T47D (cell line): ENCODE data around the gene NARF.
"Not testable (repeated sequence)": the region's sequence is repeated elsewhere in the genome, so short reads cannot be mapped to it uniquely, and the experiment has no call there.

Source experiments
- DNase-seq, 2 experiments: peaks; one replicate each; pipeline versions ENCODE4 v3.0.0 to v3.0.0-alpha.2; 2011 to 2012; ENCODE audit warnings: low read depth in 1 of 2, low spot score in 1 of 2
- JUND ChIP-seq: IDR thresholded peaks from 2 replicates; pipeline ENCODE4 v1.6.1; 2012; ENCODE audit warnings: low read depth
- in situ Hi-C: cut with HindIII; loops from 2 replicates; pipeline ENCODE4 v1.10.0; 2016; ENCODE audit warnings: low sequenced_read_pairs, low pct_unique_long_range_greater_than_20kb

NARF gene

GRCh38 chr17:82458179-82458884 lies at the start of gene NARF:
Gene NARF, plus strand, starts transcription at chr17:82458741. Its CDS starts 63 bp downstream, at chr17:82458804.
- no peak for TF ChIP-seq JUND
- in situ Hi-C loops = no loop called here
- DNase-seq = peak; percentile 100

- in situ Hi-C loops = no loop called here
- TF ChIP-seq JUND = no peak
- DNase-seq = no peak
These were observed 49.6 kb upstream of the NARF start for GRCh38 chr17:82408938-82409318.

- in situ Hi-C loops = loop anchor here (10.0 kb wide), 1 partner anchor 65 kb away; no protein-coding TSS in a partner anchor
- TF ChIP-seq JUND = no peak
- DNase-seq = no peak
These were observed 48.4 kb upstream of the NARF start for GRCh38 chr17:82410014-82410716.

- in situ Hi-C loops = loop anchor here (10.0 kb wide), 1 partner anchor 67 kb away; no protein-coding TSS in a partner anchor
- no peak for DNase-seq
- TF ChIP-seq JUND = no peak
These were observed 47.0 kb upstream of the NARF start for GRCh38 chr17:82411396-82412053.

- not testable (repeated sequence) for DNase-seq
- in situ Hi-C loops = loop anchor here (10.0 kb wide), 1 partner anchor 67 kb away; no protein-coding TSS in a partner anchor
These were observed 46.5 kb upstream of the NARF start for GRCh38 chr17:82412081-82412480.

GRCh38 chr17:82412535-82413520 lies 45.7 kb upstream of the NARF start:
- TF ChIP-seq JUND = no peak
- in situ Hi-C loops = loop anchor here (10.0 kb wide), 1 partner anchor 68 kb away; no protein-coding TSS in a partner anchor
- DNase-seq = no peak

- in situ Hi-C loops = loop anchor here (10.0 kb wide), 1 partner anchor 70 kb away; no protein-coding TSS in a partner anchor
- no peak for TF ChIP-seq JUND
- peak; percentile 88 to 98 for DNase-seq
These were observed 43.8 kb upstream of the NARF start for GRCh38 chr17:82414548-82415281.

- TF ChIP-seq JUND = no peak
- DNase-seq = no peak
- in situ Hi-C loops = loop anchor here (10.0 kb wide), 1 partner anchor 71 kb away; no protein-coding TSS in a partner anchor
These were observed 43.2 kb upstream of the NARF start for GRCh38 chr17:82415336-82415735.

GRCh38 chr17:82415786-82416185 lies 42.8 kb upstream of the NARF start:
- no peak for TF ChIP-seq JUND
- in situ Hi-C loops = loop anchor here (10.0 kb wide), 1 partner anchor 71 kb away; no protein-coding TSS in a partner anchor

GRCh38 chr17:82416264-82416663 lies 42.3 kb upstream of the NARF start:
- in situ Hi-C loops = loop anchor here (10.0 kb wide), 1 partner anchor 71 kb away; no protein-coding TSS in a partner anchor
- no peak for DNase-seq
- no peak for TF ChIP-seq JUND

More at GRCh38 chr17:82415786-82416185, 42.8 kb upstream of the NARF start:
- no peak for DNase-seq

- no peak for TF ChIP-seq JUND
- DNase-seq = no peak
- in situ Hi-C loops = loop anchor here (10.0 kb wide), 1 partner anchor 72 kb away; no protein-coding TSS in a partner anchor
These were observed 41.8 kb upstream of the NARF start for GRCh38 chr17:82416771-82417170.
